Kidney epithelial cell (primary cell): ENCODE measurements around the gene RAB10. TPM values are rescaled to one million over a fixed set of nuclear protein-coding genes. Genes with fewer than 3 reads are reported as not detected.

Experiments used
- DNase-seq: peaks from one replicate; pipeline ENCODE4 v3.0.0-alpha.2; 2010; ENCODE audit warnings: low read depth
- H3K27me3 ChIP-seq: 2 replicates; pipeline ENCODE4 v1.6.0; 2011; ENCODE audit warnings: low read length; ENCODE audit not compliant: control insufficient read depth, insufficient read depth
- H3K36me3 ChIP-seq: 2 replicates; pipeline ENCODE4 v1.5.1; 2011; ENCODE audit warnings: low read length; ENCODE audit not compliant: control insufficient read depth, insufficient read depth
- H3K4me3 ChIP-seq: 2 replicates; pipeline ENCODE4 v1.5.1; 2011; ENCODE audit warnings: low read depth, mild to moderate bottlenecking, control low read depth, low read length
- total RNA-seq: library from RNA; depleted of rRNA; stranded (reverse); fragments of >200 nt; gene quantifications from 2 replicates; pipeline ENCODE4 v1.2.3, GENCODE V29; 2015
- TF ChIP-seq, protein P1 (sequence below): IDR thresholded peaks from 2 replicates; pipeline ENCODE4 v1.5.1; 2011; ENCODE audit warnings: mild to moderate bottlenecking, moderate library complexity, low read length, control low read depth, inconsistent platforms; ENCODE audit not compliant: insufficient read depth, poor library complexity, severe bottlenecking

The RAB10 gene
- total RNA-seq, 1 donor from 2014 or later = 201 TPM

DNA sequence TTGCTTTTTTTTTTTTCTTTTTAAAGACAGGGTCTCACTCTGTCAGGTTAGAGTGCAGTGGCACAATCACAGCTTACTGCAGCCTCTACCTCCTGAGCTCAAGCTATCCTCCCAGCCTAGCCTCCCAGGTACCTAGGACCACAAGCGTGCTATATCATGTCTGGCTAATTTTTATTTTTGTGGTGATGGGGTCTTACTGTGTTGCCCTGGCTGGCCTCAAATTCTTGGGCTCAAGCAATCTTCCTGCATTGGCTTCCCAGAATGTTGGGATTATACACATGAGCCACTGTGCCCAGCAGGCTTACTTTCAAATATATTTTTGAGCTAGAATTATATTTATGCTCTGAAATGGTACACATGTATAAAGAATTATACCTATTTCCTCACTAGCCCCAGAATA lies 85.6 kb downstream of the RAB10 start:
- Histone ChIP-seq H3K4me3 (no peak overlapping the region), H3K36me3 (no peaks in the 10 kb centered on the region)

DNA sequence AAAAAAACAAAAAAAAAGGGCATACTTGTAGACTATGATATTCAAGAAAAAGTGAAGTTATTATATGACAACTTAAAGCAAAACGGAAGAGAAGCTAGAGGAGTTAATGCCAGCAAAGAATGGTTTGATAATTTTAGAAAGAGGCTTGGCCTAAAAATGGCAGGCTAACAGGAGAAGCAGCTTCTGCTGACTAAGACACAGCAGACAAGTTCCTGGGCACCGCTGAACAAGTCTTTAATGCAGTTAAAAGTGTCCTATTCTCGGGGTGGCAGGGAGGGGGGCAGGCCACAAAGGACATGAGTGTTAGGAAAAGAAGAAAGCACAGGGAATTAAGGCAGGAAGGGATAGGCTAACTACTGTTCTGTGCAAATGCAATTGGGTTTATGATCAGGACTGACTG lies 88.7 kb downstream of the RAB10 start:
- TF ChIP-seq, protein P1, sequence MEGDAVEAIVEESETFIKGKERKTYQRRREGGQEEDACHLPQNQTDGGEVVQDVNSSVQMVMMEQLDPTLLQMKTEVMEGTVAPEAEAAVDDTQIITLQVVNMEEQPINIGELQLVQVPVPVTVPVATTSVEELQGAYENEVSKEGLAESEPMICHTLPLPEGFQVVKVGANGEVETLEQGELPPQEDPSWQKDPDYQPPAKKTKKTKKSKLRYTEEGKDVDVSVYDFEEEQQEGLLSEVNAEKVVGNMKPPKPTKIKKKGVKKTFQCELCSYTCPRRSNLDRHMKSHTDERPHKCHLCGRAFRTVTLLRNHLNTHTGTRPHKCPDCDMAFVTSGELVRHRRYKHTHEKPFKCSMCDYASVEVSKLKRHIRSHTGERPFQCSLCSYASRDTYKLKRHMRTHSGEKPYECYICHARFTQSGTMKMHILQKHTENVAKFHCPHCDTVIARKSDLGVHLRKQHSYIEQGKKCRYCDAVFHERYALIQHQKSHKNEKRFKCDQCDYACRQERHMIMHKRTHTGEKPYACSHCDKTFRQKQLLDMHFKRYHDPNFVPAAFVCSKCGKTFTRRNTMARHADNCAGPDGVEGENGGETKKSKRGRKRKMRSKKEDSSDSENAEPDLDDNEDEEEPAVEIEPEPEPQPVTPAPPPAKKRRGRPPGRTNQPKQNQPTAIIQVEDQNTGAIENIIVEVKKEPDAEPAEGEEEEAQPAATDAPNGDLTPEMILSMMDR = no peak
- no peak for DNase-seq
- H3K36me3 ChIP-seq = no peaks in the 10 kb centered on the region
- no peaks in the 10 kb centered on the region for H3K27me3 ChIP-seq
- H3K4me3 ChIP-seq = no peak overlapping the region

More for the DNA sequence above, 85.6 kb downstream of the RAB10 start:
- no peak for DNase-seq
- no peaks in the 10 kb centered on the region for H3K27me3 ChIP-seq
- TF ChIP-seq, protein P1 = no peak

DNA sequence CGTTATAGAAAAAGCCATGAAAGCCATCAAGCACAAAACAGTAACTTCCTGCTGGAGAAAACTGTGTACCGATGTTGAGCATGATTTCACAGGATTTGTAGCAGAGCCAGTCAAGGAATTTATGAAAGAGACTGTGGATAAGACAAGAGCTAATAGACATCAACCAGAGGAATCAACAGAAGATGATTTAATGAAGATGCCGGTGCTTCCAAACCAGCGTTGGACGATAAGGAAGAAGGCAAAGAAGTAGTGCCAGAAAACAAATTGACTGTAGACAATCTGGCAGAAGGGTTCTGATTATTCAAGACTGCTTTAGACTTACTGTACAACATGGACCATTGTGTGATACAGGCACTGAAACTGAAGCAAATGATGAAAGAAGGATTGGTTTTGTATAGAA lies 89.5 kb downstream of the RAB10 start:
- H3K36me3 ChIP-seq = no peaks in the 10 kb centered on the region
- DNase-seq = no peak
- TF ChIP-seq, protein P1 = no peak

DNA sequence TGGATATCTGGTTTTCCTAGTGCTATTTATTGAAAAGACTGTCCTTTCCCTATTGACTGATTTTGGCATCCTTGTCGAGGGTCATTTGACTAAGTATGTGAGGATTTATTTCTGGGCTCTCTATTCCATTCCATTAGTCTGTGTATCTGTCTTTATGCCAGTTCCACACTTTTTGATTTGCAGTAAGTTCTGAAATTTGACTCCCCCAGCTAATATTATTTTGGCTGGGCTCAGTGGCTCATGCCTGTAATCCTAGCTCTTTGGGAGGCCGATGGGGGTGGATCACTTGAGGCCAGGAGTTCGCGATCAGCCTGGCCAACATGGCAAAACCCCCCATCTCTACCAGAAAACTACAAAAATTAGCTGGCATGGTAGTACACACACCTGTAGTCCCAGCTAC lies 92.2 kb downstream of the RAB10 start:
- no peaks in the 10 kb centered on the region for H3K27me3 ChIP-seq
- H3K4me3 ChIP-seq = no peak overlapping the region
- H3K36me3 ChIP-seq = no peaks in the 10 kb centered on the region
- TF ChIP-seq, protein P1 = no peak
- DNase-seq = no peak

More for the DNA sequence above, 89.5 kb downstream of the RAB10 start:
- Histone ChIP-seq H3K4me3 (no peak overlapping the region), H3K27me3 (no peaks in the 10 kb centered on the region)

DNA sequence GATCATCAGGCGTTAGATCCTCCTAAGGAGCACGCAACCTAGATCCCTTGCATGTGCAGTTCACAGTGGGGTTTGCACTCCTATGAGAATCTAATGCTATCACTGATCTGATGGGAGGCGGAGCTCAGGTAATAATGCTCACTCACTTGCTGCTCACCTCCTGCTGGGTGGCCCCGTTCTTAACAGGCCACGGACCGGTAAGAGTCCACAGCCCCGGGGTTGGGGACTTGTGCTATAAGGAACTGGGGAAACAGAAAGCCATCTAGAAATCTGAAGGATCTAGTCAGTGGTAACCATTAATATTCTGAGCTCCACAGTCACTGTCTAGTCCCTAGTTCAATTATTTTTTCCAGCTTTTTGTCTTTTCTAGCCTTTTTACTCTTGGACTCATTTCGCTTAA lies 94.3 kb downstream of the RAB10 start:
- H3K4me3 ChIP-seq = no peak overlapping the region
- TF ChIP-seq, protein P1 = no peak
- no peaks in the 10 kb centered on the region for H3K27me3 ChIP-seq
- no peaks in the 10 kb centered on the region for H3K36me3 ChIP-seq
- DNase-seq = no peak

DNA sequence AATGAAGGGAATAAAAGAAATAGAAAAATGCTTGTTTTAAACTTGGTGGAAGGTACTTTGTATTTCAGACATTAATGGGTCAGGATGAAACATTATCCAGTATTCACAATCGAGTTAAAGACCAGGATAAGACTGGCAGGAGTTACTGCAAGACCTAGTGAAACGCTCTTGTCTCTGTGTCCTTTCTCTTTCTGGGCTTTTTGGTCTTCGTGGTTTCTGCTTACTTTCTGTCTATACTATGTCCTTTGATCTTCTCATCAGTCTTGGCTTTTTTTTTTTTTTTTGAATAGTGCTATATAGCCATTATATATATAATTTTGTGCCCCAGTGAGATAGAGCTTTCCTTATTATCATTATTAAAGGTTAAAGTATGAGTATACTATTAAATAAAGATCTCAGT lies 96.9 kb downstream of the RAB10 start:
- no peak for DNase-seq
- Histone ChIP-seq H3K36me3 (no peaks in the 10 kb centered on the region), H3K27me3 (no peaks in the 10 kb centered on the region), H3K4me3 (no peak overlapping the region)
- TF ChIP-seq, protein P1 = no peak
